CD4-positive, alpha-beta T cell (primary cell): ENCODE measurements around the gene SLC22A5. TPM values are rescaled to one million over a fixed set of nuclear protein-coding genes. Genes with fewer than 3 reads are reported as not detected.
A peak's percentile ranks its signal among the peaks of the same experiment; 100 is the strongest.

ENCODE experiments used
- ATAC-seq: fragments of 200-7000 bp; cut with Tn5 transposase; one replicate; pipeline ENCODE4 v1.10.0; 2022; ENCODE audit warnings: mild to moderate bottlenecking; ENCODE audit not compliant: poor library complexity
- CTCF ChIA-PET: fragments of 350-600 bp; sonication (Branson Sonifier 250); formaldehyde crosslinking; loops from one replicate; lab custom pipeline; 2021; ENCODE audit warnings: antibody characterized with exemption, inconsistent platforms; lab: Charles Lee
- POLR2A ChIA-PET: fragments of 350-600 bp; sonication (Branson Sonifier 250); formaldehyde crosslinking; loops from one replicate; lab custom pipeline; 2021; ENCODE audit warnings: antibody characterized with exemption, inconsistent platforms; lab: Charles Lee
- DNase-seq, 14 experiments: peaks; one replicate each; pipeline ENCODE4 v3.0.0-alpha.2; 2013 to 2020; ENCODE audit warnings: mixed read lengths in 2 of 14
- H3K27ac ChIP-seq, 2 donors: one replicate each; pipeline versions ENCODE4 v1.5.1 to v1.7.0; 2013; ENCODE audit warnings: low read length in 2 of 2, low read depth in 1 of 2, mild to moderate bottlenecking in 1 of 2
- H3K27me3 ChIP-seq, 2 experiments: 1 replicate in 1 of 2; 2 replicates in 1 of 2; pipeline versions ENCODE4 v1.6.1 to v1.7.0; 2013; ENCODE audit warnings: low read length in 2 of 2, control low read depth in 1 of 2, mild to moderate bottlenecking in 1 of 2, moderate library complexity in 1 of 2; ENCODE audit not compliant: insufficient read depth in 2 of 2, control insufficient read depth in 1 of 2
- H3K36me3 ChIP-seq: one replicate; pipeline ENCODE4 v1.6.1; 2013; ENCODE audit warnings: low read length, control low read depth; ENCODE audit not compliant: insufficient read depth
- H3K4me1 ChIP-seq: one replicate; pipeline ENCODE4 v1.6.1; 2013; ENCODE audit warnings: low read length, control low read depth; ENCODE audit not compliant: insufficient read depth
- H3K4me3 ChIP-seq: one replicate; pipeline ENCODE4 v1.5.1; 2013; ENCODE audit warnings: mild to moderate bottlenecking, low read length, moderate library complexity
- H3K9me3 ChIP-seq, 2 experiments: 1 replicate in 1 of 2; 2 replicates in 1 of 2; pipeline versions ENCODE4 v1.6.1 to v1.7.0; 2013; ENCODE audit warnings: low read length in 2 of 2, mild to moderate bottlenecking in 2 of 2, control low read depth in 1 of 2, moderate library complexity in 1 of 2; ENCODE audit not compliant: control insufficient read depth in 1 of 2, insufficient read depth in 1 of 2
- H3K27ac Mint-ChIP-seq: one replicate; pipeline ENCODE4 v1.8.0; 2020; ENCODE audit warnings: mixed read lengths
- H3K27me3 Mint-ChIP-seq: one replicate; pipeline ENCODE4 v1.8.0; 2021; ENCODE audit warnings: mixed read lengths
- H3K36me3 Mint-ChIP-seq: one replicate; pipeline ENCODE4 v1.8.0; 2021; ENCODE audit warnings: low read depth, mixed read lengths
- H3K4me1 Mint-ChIP-seq: one replicate; pipeline ENCODE4 v1.8.0; 2021; ENCODE audit warnings: low read depth, mixed read lengths
- H3K4me3 Mint-ChIP-seq: one replicate; pipeline ENCODE4 v1.8.0; 2020; ENCODE audit warnings: mild to moderate bottlenecking, mixed read lengths
- H3K9me3 Mint-ChIP-seq: one replicate; pipeline ENCODE4 v1.8.0; 2020; ENCODE audit warnings: mixed read lengths
- CTCF ChIP-seq: fragments of 200-600 bp; IDR thresholded peaks from one replicate; pipeline ENCODE4 v1.8.0; 2022; ENCODE audit warnings: antibody characterized with exemption, mild to moderate bottlenecking
- intact Hi-C, 2 experiments: fragments of 100-400 bp; cut with DNase I in 1 of 2; cut with micrococcal nuclease in 1 of 2; formaldehyde crosslinking; loops; one replicate each; pipeline versions ENCODE4 v1.15.1 to v1.9.0; 2023 to 2025; cut with DNase I, micrococcal nuclease
- total RNA-seq, 174 experiments: library from RNA in 2 of 174; stranded (reverse) in 2 of 174; gene quantifications; one replicate each; pipeline ENCODE4 v1.2.3 and lab custom pipeline; 2021 to 2026

The SLC22A5 gene
- total RNA-seq, 2 experiments from 2014 or later, result 4.3 to 4.5 TPM

GRCh38 chr5:132417889-132418485 is 48.5 kb downstream of the SLC22A5 start:
- H3K36me3 ChIP-seq, result peaks cover 32% of the 10 kb centered on the region
- TF ChIP-seq CTCF, result no peak
- H3K36me3 Mint-ChIP-seq, result peaks cover 69% of the 10 kb centered on the region
- H3K9me3 Mint-ChIP-seq, result no peaks in the 10 kb centered on the region
- H3K27me3 Mint-ChIP-seq, result no peaks in the 10 kb centered on the region
- ChIA-PET POLR2A (interaction anchor here (1.0 to 6.2 kb wide), 7 partner anchors 12 to 78 kb away, joined by 3 to 62 read pairs (median 5); partner anchors contain the start of gene IRF1), CTCF (interaction anchor here (1.5 kb wide), 1 partner anchor 72 kb away, joined by 6 read pairs; the partner anchor contains the start of gene IRF1)
- no peak for ATAC-seq
- no peak for DNase-seq
- peaks cover 94% of the 10 kb centered on the region for H3K4me1 Mint-ChIP-seq
- H3K4me1 ChIP-seq, result peaks cover 78% of the 10 kb centered on the region
- H3K27ac ChIP-seq, result peak overlapping the region in 1 of 2 donors; percentile 81
- H3K4me3 ChIP-seq, result no peak overlapping the region
- H3K9me3 ChIP-seq, result no peaks in the 10 kb centered on the region
- H3K4me3 Mint-ChIP-seq, result no peak overlapping the region
- peak overlapping the region; percentile 92 for H3K27ac Mint-ChIP-seq
- intact Hi-C loops, result loop anchor here in 1 of 2 experiments (2.0 kb wide), 1 partner anchor 73 kb away; the partner anchor contains the start of gene IRF1
- no peaks in the 10 kb centered on the region for H3K27me3 ChIP-seq

GRCh38 chr5:132418881-132419280 is 49.4 kb downstream of the SLC22A5 start:
- no peaks in the 10 kb centered on the region for H3K27me3 ChIP-seq
- H3K4me1 ChIP-seq, result peaks cover 87% of the 10 kb centered on the region
- Mint-ChIP-seq H3K4me1 (peaks cover 94% of the 10 kb centered on the region), H3K36me3 (peaks cover 68% of the 10 kb centered on the region), H3K27me3 (no peaks in the 10 kb centered on the region), H3K4me3 (no peak overlapping the region), H3K27ac (peak overlapping the region; percentile 92), H3K9me3 (no peaks in the 10 kb centered on the region)
- TF ChIP-seq CTCF, result no peak
- H3K27ac ChIP-seq, result peak overlapping the region; percentile 61 to 81
- CTCF ChIA-PET, result interaction anchor here (1.3 to 1.5 kb wide), 2 partner anchors 37 to 71 kb away, joined by 4 to 6 read pairs; partner anchors contain the start of gene IRF1
- H3K36me3 ChIP-seq, result peaks cover 41% of the 10 kb centered on the region
- DNase-seq (no peak), ATAC-seq (no peak)
- no peaks in the 10 kb centered on the region for H3K9me3 ChIP-seq
- POLR2A ChIA-PET, result interaction anchor here (0.5 to 6.2 kb wide), 4 partner anchors 54 to 78 kb away, joined by 3 to 62 read pairs (median 10); partner anchors contain the start of gene IRF1
- intact Hi-C loops, result loop anchor here (1.0 to 2.0 kb wide), 3 partner anchors 8 to 81 kb away; partner anchors contain the start of gene IRF1 (in 1 of the 2)
- H3K4me3 ChIP-seq, result no peak overlapping the region

- peak; percentile 76 for ATAC-seq
- intact Hi-C loops, result loop anchor here (1.0 to 5.0 kb wide), 7 partner anchors 8 to 81 kb away; partner anchors contain the start of gene IRF1 (in 1 of the 2)
- Mint-ChIP-seq H3K27ac (peak overlapping the region; percentile 92), H3K9me3 (no peaks in the 10 kb centered on the region), H3K36me3 (peaks cover 67% of the 10 kb centered on the region), H3K4me1 (peaks cover 94% of the 10 kb centered on the region), H3K27me3 (no peaks in the 10 kb centered on the region), H3K4me3 (peak overlapping the region; percentile 85)
- Histone ChIP-seq H3K27ac (peak overlapping the region; percentile 81 to 88), H3K9me3 (no peaks in the 10 kb centered on the region), H3K4me3 (peak overlapping the region; percentile 37), H3K4me1 (peaks cover 91% of the 10 kb centered on the region), H3K36me3 (peaks cover 49% of the 10 kb centered on the region), H3K27me3 (no peaks in the 10 kb centered on the region)
- ChIA-PET POLR2A (interaction anchor here (0.7 to 6.2 kb wide), 18 partner anchors 8 to 81 kb away, joined by 3 to 62 read pairs (median 7); partner anchors contain the start of gene IRF1), CTCF (interaction anchor here (1.0 to 1.7 kb wide), 9 partner anchors 10 to 81 kb away, joined by 3 to 4 read pairs (median 4); partner anchors contain the start of gene IRF1)
- TF ChIP-seq CTCF, result peak; percentile 85
- DNase-seq, result peak; percentile 27 to 84 (median 54)
These were observed 50.3 kb downstream of the SLC22A5 start for GRCh38 chr5:132419502-132420468.
